ENCODE data around the gene SLC47A2.

SLC47A2 gene

GRCh38 chr17:19664136-19664820 lies 52.1 kb downstream of the SLC47A2 start:
- DNase-seq = no peak

GRCh38 chr17:19663097-19663496 lies 53.3 kb downstream of the SLC47A2 start:
- no peak for DNase-seq

- DNase-seq = no peak
Measured at GRCh38 chr17:19661121-19661520, 55.3 kb downstream of the SLC47A2 start.

- DNase-seq = no peak
Measured at GRCh38 chr17:19660219-19660870, 56.0 kb downstream of the SLC47A2 start.

GRCh38 chr17:19659366-19660177 lies 56.8 kb downstream of the SLC47A2 start:
- no peak for DNase-seq

- DNase-seq = no peak
Measured at GRCh38 chr17:19656851-19657581, 59.4 kb downstream of the SLC47A2 start.

GRCh38 chr17:19656336-19656735 lies 60.0 kb downstream of the SLC47A2 start:
- no peak for DNase-seq

- DNase-seq = no peak
Measured at GRCh38 chr17:19654896-19655295, 61.5 kb downstream of the SLC47A2 start.

GRCh38 chr17:19654342-19654886 lies 62.0 kb downstream of the SLC47A2 start:
- DNase-seq = no peak

- DNase-seq = no peak
Measured at GRCh38 chr17:19652595-19652994, 63.8 kb downstream of the SLC47A2 start.

GRCh38 chr17:19651451-19652238 lies 64.7 kb downstream of the SLC47A2 start:
- no peak for DNase-seq

GRCh38 chr17:19650826-19651225 lies 65.6 kb downstream of the SLC47A2 start:
- DNase-seq = no peak

- DNase-seq = no peak
Measured at GRCh38 chr17:19649274-19649541, 67.2 kb downstream of the SLC47A2 start.

- DNase-seq = peak; percentile 94
Measured at GRCh38 chr17:19648475-19649273, 67.7 kb downstream of the SLC47A2 start, which contains the start of gene ALDH3A2. TSS of gene ALDH3A2 (plus strand) at chr17:19648751. CDS start at chr17:19648972, 221 bp downstream.

GRCh38 chr17:19647697-19648474 lies 68.5 kb downstream of the SLC47A2 start:
- no peak for DNase-seq

- DNase-seq = no peak
Measured at GRCh38 chr17:19646788-19647696, 69.3 kb downstream of the SLC47A2 start.

- DNase-seq = no peak
Measured at GRCh38 chr17:19645734-19646201, 70.6 kb downstream of the SLC47A2 start.

- DNase-seq = no peak
Measured at GRCh38 chr17:19644493-19645210, 71.7 kb downstream of the SLC47A2 start.

All from 8988T (cell line).